GM23338 (cell line): ENCODE results near the gene TPM2.

ENCODE experiments used
- CREB1 ChIP-seq: fragments of 250-450 bp; sonication (Bioruptor Pico); IDR thresholded peaks from 2 replicates; pipeline ENCODE4 v1.5.0; 2020; ENCODE audit warnings: low read depth, mild to moderate bottlenecking, moderate library complexity
- CTCF ChIP-seq, 2 experiments: fragments of 200-600 bp in 1 of 2; sonication (generic) in 1 of 2; conservative IDR thresholded peaks; 2 replicates each; pipeline versions ENCODE4 v1.5.1 to v1.6.1; 2016 to 2017; ENCODE audit warnings: antibody characterized with exemption in 2 of 2, low read depth in 2 of 2, mild to moderate bottlenecking in 2 of 2, moderate library complexity in 1 of 2
- EZH2 ChIP-seq: fragments of 200-600 bp; sonication (generic); IDR thresholded peaks from one replicate; pipeline ENCODE4 v1.8.0; 2017; ENCODE audit warnings: antibody characterized with exemption, mild to moderate bottlenecking, low read depth; ENCODE audit not compliant: unreplicated experiment
- EZH2phosphoT487 ChIP-seq: fragments of 200-600 bp; sonication (generic); IDR thresholded peaks from one replicate; pipeline ENCODE4 v1.8.1; 2018; ENCODE audit warnings: antibody characterized with exemption; ENCODE audit not compliant: unreplicated experiment
- JUNB ChIP-seq: IDR thresholded peaks from one replicate; pipeline ENCODE4 v1.6.1; 2016; ENCODE audit warnings: antibody characterized with exemption; ENCODE audit not compliant: unreplicated experiment
- NANOG ChIP-seq: IDR thresholded peaks from 2 replicates; pipeline ENCODE4 v1.6.1; 2016; ENCODE audit warnings: antibody characterized with exemption, borderline replicate concordance
- POLR2AphosphoS5 ChIP-seq: IDR thresholded peaks from 2 replicates; pipeline ENCODE4 v1.6.1; 2016; ENCODE audit warnings: antibody characterized with exemption, low read depth
- REST ChIP-seq: IDR thresholded peaks from one replicate; pipeline ENCODE4 v1.6.1; 2018; ENCODE audit warnings: antibody characterized with exemption; ENCODE audit not compliant: unreplicated experiment
- STAT1 ChIP-seq: IDR thresholded peaks from one replicate; pipeline ENCODE4 v1.6.1; 2016; ENCODE audit warnings: antibody characterized with exemption; ENCODE audit not compliant: unreplicated experiment
- ZNF114 ChIP-seq: fragments of 250-450 bp; sonication (Bioruptor Pico); IDR thresholded peaks from 2 replicates; pipeline ENCODE4 v1.5.0; 2020; ENCODE audit warnings: mild to moderate bottlenecking, moderate library complexity
- ZNF331 ChIP-seq: fragments of 250-450 bp; sonication (Bioruptor Pico); IDR thresholded peaks from 2 replicates; pipeline ENCODE4 v1.5.0; 2020; ENCODE audit warnings: low read depth, mild to moderate bottlenecking, moderate library complexity

GRCh38 chr9:35695943-35696401, 6.2 kb upstream of the TPM2 start:
- no peak for TF ChIP-seq EZH2phosphoT487
- TF ChIP-seq EZH2 = no peak
- TF ChIP-seq CTCF (conservative IDR thresholded peaks at IDR 0.05; ENCODE audit: low read depth in 2 of 2) = no peak
- TF ChIP-seq REST = no peak
- TF ChIP-seq NANOG = no peak
- TF ChIP-seq CREB1 (CRISPR knock-in tag) = no peak
- no peak for TF ChIP-seq POLR2AphosphoS5
- no peak for TF ChIP-seq STAT1
- no peak for TF ChIP-seq ZNF114 (CRISPR knock-in tag)
- TF ChIP-seq JUNB = no peak
- no peak for TF ChIP-seq ZNF331 (CRISPR knock-in tag)
